Measurements from ENCODE around the gene STXBP5. TPM values are rescaled to one million over a fixed set of nuclear protein-coding genes. Genes with fewer than 3 reads are reported as not detected.

The STXBP5 gene
- total RNA-seq, 4 donors from 2014 or later = 18.1 to 22.1 (median 20.0) TPM

GRCh38 chr6:147255948-147256674 is 51.9 kb downstream of the STXBP5 start:
- H3K9me3 ChIP-seq = no peaks in the 10 kb centered on the region
- H3K27ac ChIP-seq (replicated peaks in 1 of 4) = no peak overlapping the region
- DNase-seq (ENCODE audit: extremely low spot score) = no peak
- H3K4me1 ChIP-seq = no peaks in the 10 kb centered on the region
- no peak overlapping the region for H3K4me3 ChIP-seq
- TF ChIP-seq POLR2AphosphoS5 (IDR thresholded peaks at IDR 0.05) (no peak), POLR2A (IDR thresholded peaks at IDR 0.05; ENCODE audit: low read depth) (no peak), CTCF (IDR thresholded peaks at IDR 0.05) (no peak), EP300 (IDR thresholded peaks at IDR 0.05) (no peak)
- H3K36me3 ChIP-seq = peaks cover 6 to 12% (median 11%) of the 10 kb centered on the region in 4 donors
- H3K27me3 ChIP-seq = no peaks in the 10 kb centered on the region
- intact Hi-C loops (cut with DNase I) = no loop called here
- WGBS = 95% methylated on average over 3 of the region's 3 CpGs

- H3K9me3 ChIP-seq = no peaks in the 10 kb centered on the region
- 81% methylated on average over 5 of the region's 5 CpGs for WGBS
- intact Hi-C loops (cut with DNase I) = no loop called here
These were observed 53.5 kb downstream of the STXBP5 start for GRCh38 chr6:147257760-147258159.

GRCh38 chr6:147260091-147260490 is 55.9 kb downstream of the STXBP5 start:
- H3K4me3 ChIP-seq = no peak overlapping the region
- H3K27ac ChIP-seq (replicated peaks in 1 of 4) = no peak overlapping the region
- H3K4me1 ChIP-seq = no peaks in the 10 kb centered on the region
- H3K9me3 ChIP-seq = no peaks in the 10 kb centered on the region
- DNase-seq (ENCODE audit: extremely low spot score) = no peak
- TF ChIP-seq CTCF (IDR thresholded peaks at IDR 0.05) (no peak), EP300 (IDR thresholded peaks at IDR 0.05) (no peak), POLR2A (IDR thresholded peaks at IDR 0.05; ENCODE audit: low read depth) (no peak), POLR2AphosphoS5 (IDR thresholded peaks at IDR 0.05) (no peak)
- WGBS = 100% methylated on average over 2 of the region's 2 CpGs
- H3K27me3 ChIP-seq = no peaks in the 10 kb centered on the region
- H3K36me3 ChIP-seq = no peaks in the 10 kb centered on the region
- intact Hi-C loops (cut with DNase I) = no loop called here

More at GRCh38 chr6:147257760-147258159, 53.5 kb downstream of the STXBP5 start:
- TF ChIP-seq POLR2AphosphoS5 (IDR thresholded peaks at IDR 0.05) = no peak
- no peaks in the 10 kb centered on the region for H3K36me3 ChIP-seq
- no peak for DNase-seq (ENCODE audit: extremely low spot score)
- no peak overlapping the region for H3K27ac ChIP-seq (replicated peaks in 1 of 4)
- H3K4me3 ChIP-seq = no peak overlapping the region
- no peaks in the 10 kb centered on the region for H3K27me3 ChIP-seq
- no peaks in the 10 kb centered on the region for H3K4me1 ChIP-seq

GRCh38 chr6:147262946-147263345 is 58.7 kb downstream of the STXBP5 start:
- Histone ChIP-seq H3K27ac (replicated peaks in 1 of 4) (no peak overlapping the region), H3K36me3 (peaks cover 0 to 20% (median 4%) of the 10 kb centered on the region in 4 donors), H3K4me3 (no peak overlapping the region), H3K4me1 (no peaks in the 10 kb centered on the region), H3K9me3 (no peaks in the 10 kb centered on the region), H3K27me3 (no peaks in the 10 kb centered on the region)
- TF ChIP-seq EP300 (IDR thresholded peaks at IDR 0.05) = no peak
- TF ChIP-seq POLR2AphosphoS5 (IDR thresholded peaks at IDR 0.05) = no peak
- TF ChIP-seq CTCF (IDR thresholded peaks at IDR 0.05) = no peak
- no peak for TF ChIP-seq POLR2A (IDR thresholded peaks at IDR 0.05; ENCODE audit: low read depth)
- no peak for DNase-seq (ENCODE audit: extremely low spot score)
- WGBS = 42% methylated on average over 1 of the region's 1 CpG
- intact Hi-C loops (cut with DNase I) = no loop called here

GRCh38 chr6:147266821-147267220 is 62.6 kb downstream of the STXBP5 start:
- no peaks in the 10 kb centered on the region for H3K4me1 ChIP-seq
- WGBS = 94% methylated on average over 3 of the region's 3 CpGs
- H3K27me3 ChIP-seq = no peaks in the 10 kb centered on the region
- intact Hi-C loops (cut with DNase I) = no loop called here
- H3K9me3 ChIP-seq = no peaks in the 10 kb centered on the region
- no peak for TF ChIP-seq CTCF (IDR thresholded peaks at IDR 0.05)
- TF ChIP-seq POLR2A (IDR thresholded peaks at IDR 0.05; ENCODE audit: low read depth) = no peak
- no peak for TF ChIP-seq EP300 (IDR thresholded peaks at IDR 0.05)
- H3K36me3 ChIP-seq = peaks cover 0 to 41% (median 4%) of the 10 kb centered on the region in 4 donors
- no peak for DNase-seq (ENCODE audit: extremely low spot score)
- no peak overlapping the region for H3K27ac ChIP-seq (replicated peaks in 1 of 4)
- no peak overlapping the region for H3K4me3 ChIP-seq

Data from esophagus muscularis mucosa (tissue), 4 donors.